K562 (cell line): ENCODE measurements around the gene NUB1. TPM values are rescaled to one million over a fixed set of nuclear protein-coding genes. Genes with fewer than 3 reads are reported as not detected.
A peak's percentile ranks its signal among the peaks of the same experiment; 100 is the strongest.

ENCODE experiments used
- ATAC-seq: fragments of 200-7000 bp; cut with Tn5 transposase; 3 replicates; pipeline ENCODE4 v1.9.1; 2020; ENCODE audit warnings: moderate library complexity
- BruUV-seq: library from RNA; stranded (reverse); fragments of 400-500 nt; replicated peaks from 2 replicates; lab custom pipeline; 2021; lab: Mats Ljungman, UMichigan
- CTCF ChIA-PET: fragments of 300-600 bp; formaldehyde crosslinking; extraction: SDS; loops from one replicate; lab custom pipeline; 2021; ENCODE audit warnings: low intra/inter-chr PET ratio; lab: Yijun Ruan, JAX
- POLR2A ChIA-PET: fragments of 300-600, 350-650 bp; sonication (Branson Sonifier 250); formaldehyde crosslinking; extraction: SDS; loops from one replicate; lab custom pipeline; 2021; ENCODE audit warnings: antibody characterized with exemption, inconsistent platforms; lab: Yijun Ruan, JAX
- DNase-seq, 4 experiments: peaks; one replicate each; pipeline versions ENCODE4 v3.0.0 to v3.0.0-alpha.2; 2011 to 2018; ENCODE audit warnings: low spot score in 3 of 4, mixed read lengths in 3 of 4; ENCODE audit errors: extremely low read depth in 1 of 4
- FAIRE-seq: peaks from 2 replicates; lab custom pipeline; 2011; peaks lifted over from hg19 to GRCh38; lab: Jason Lieb, UNC
- H2AFZ ChIP-seq: 2 replicates; pipeline ENCODE4 v1.6.0; 2011; ENCODE audit warnings: low read depth, low read length, control low read depth, inconsistent platforms
- H3K27ac ChIP-seq: fragments of 200-600 bp; 3 replicates; pipeline ENCODE4 v1.8.0; 2011; ENCODE audit warnings: low read depth, mild to moderate bottlenecking, control low read depth, inconsistent platforms, low read length, moderate library complexity, mixed read lengths; ENCODE audit errors: extremely low read depth
- H3K27me3 ChIP-seq, 2 experiments: fragments of 300-600 bp in 1 of 2; 2 replicates in 1 of 2; 3 replicates in 1 of 2; pipeline versions ENCODE4 v1.6.0 to v1.8.0; 2011; ENCODE audit warnings: inconsistent platforms in 2 of 2, low read length in 2 of 2, mild to moderate bottlenecking in 1 of 2, mixed read lengths in 1 of 2, moderate library complexity in 1 of 2; ENCODE audit not compliant: control insufficient read depth in 2 of 2, insufficient read depth in 2 of 2
- H3K36me3 ChIP-seq: fragments of 300-600 bp; 3 replicates; pipeline ENCODE4 v1.8.0; 2011; ENCODE audit warnings: mild to moderate bottlenecking, low read length, inconsistent platforms; ENCODE audit not compliant: control insufficient read depth, insufficient read depth
- H3K4me1 ChIP-seq, 2 experiments: fragments of 200-600 bp in 1 of 2; replicated peaks in 1 of 2; 2 replicates in 1 of 2; 3 replicates in 1 of 2; pipeline versions ENCODE4 v1.5.1 to v1.8.0; 2011; ENCODE audit warnings: inconsistent platforms in 2 of 2, low read length in 2 of 2, mild to moderate bottlenecking in 1 of 2, mixed read lengths in 1 of 2, moderate library complexity in 1 of 2; ENCODE audit not compliant: control insufficient read depth in 2 of 2, insufficient read depth in 2 of 2
- H3K4me2 ChIP-seq: 2 replicates; pipeline ENCODE4 v1.6.1; 2011; ENCODE audit warnings: low read length, control low read depth, inconsistent platforms, mixed read lengths; ENCODE audit not compliant: insufficient read depth
- H3K4me3 ChIP-seq: fragments of 200-600 bp; sonication (generic), shearing (Covaris generic); 2 replicates; pipeline ENCODE4 v1.5.1; 2016; ENCODE audit warnings: control low read depth, inconsistent platforms
- H3K79me2 ChIP-seq: fragments of 200-600 bp; 3 replicates; pipeline ENCODE4 v1.8.0; 2011; ENCODE audit warnings: low read length, inconsistent platforms; ENCODE audit not compliant: control insufficient read depth, insufficient read depth
- H3K9ac ChIP-seq, 2 experiments: 2 replicates each; pipeline versions ENCODE4 v1.6.0 to v1.6.1; 2011; ENCODE audit warnings: low read depth in 2 of 2, low read length in 2 of 2, control low read depth in 1 of 2, inconsistent platforms in 1 of 2, mild to moderate bottlenecking in 1 of 2, mixed read lengths in 1 of 2; ENCODE audit not compliant: insufficient read depth in 1 of 2
- H3K9me1 ChIP-seq: one replicate; pipeline ENCODE4 v1.6.0; 2011; ENCODE audit warnings: inconsistent platforms, mild to moderate bottlenecking, low read length, moderate library complexity; ENCODE audit not compliant: control insufficient read depth, insufficient read depth
- H3K9me3 ChIP-seq: replicated peaks from 2 replicates; pipeline ENCODE4 v1.5.1; 2011; ENCODE audit warnings: low read depth, low read length, inconsistent platforms; ENCODE audit not compliant: control insufficient read depth, insufficient read depth
- H4K20me1 ChIP-seq: replicated peaks from 2 replicates; pipeline ENCODE4 v1.6.1; 2011; ENCODE audit warnings: low read length, inconsistent platforms, mixed read lengths; ENCODE audit not compliant: control insufficient read depth, insufficient read depth
- CBFB ChIP-seq: sonication (generic); formaldehyde crosslinking; IDR thresholded peaks from 2 replicates; pipeline ENCODE4 v1.4.0; 2020; ENCODE audit warnings: mild to moderate bottlenecking, missing genetic modification reagents
- CTBP1 ChIP-seq: fragments of 450-650 bp; IDR thresholded peaks from 2 replicates; pipeline ENCODE4 v1.6.1; 2016; ENCODE audit warnings: borderline replicate concordance
- EP300 ChIP-seq: IDR thresholded peaks from 2 replicates; pipeline ENCODE4 v1.6.1; 2012; ENCODE audit warnings: low read length, improper control_type of control experiment
- KDM1A ChIP-seq, 2 experiments: fragments of 450-650 bp; IDR thresholded peaks; 2 replicates each; pipeline ENCODE4 v1.6.1; 2016; ENCODE audit warnings: mild to moderate bottlenecking in 2 of 2
- POLR2AphosphoS2 ChIP-seq: IDR thresholded peaks from 2 replicates; pipeline ENCODE4 v1.6.1; 2012; ENCODE audit warnings: low read length, improper control_type of control experiment
- RBFOX2 ChIP-seq: fragments of 200-400 bp; formaldehyde crosslinking; IDR thresholded peaks from 2 replicates; pipeline ENCODE4 v1.6.1; 2017; ENCODE audit warnings: low read depth, mild to moderate bottlenecking, low read length, moderate library complexity
- ZFP36 ChIP-seq: fragments of 150-350 bp; IDR thresholded peaks from 2 replicates; pipeline ENCODE4 v1.6.1; 2018; ENCODE audit warnings: low read length, low read depth; ENCODE audit not compliant: partially characterized antibody
- WGBS: fragments of 100-300 bp; shearing (Covaris generic); methylation state at CpG from one replicate; pipeline ENCODE4 v1.1.6; 2016; ENCODE audit warnings: low coverage, mixed read lengths; ENCODE audit not compliant: insufficient coverage; ENCODE audit errors: missing lambda C conversion rate; 5-methylcytosine and 5-hydroxymethylcytosine counted together
- in situ Hi-C: fragments of 300-500 bp; cut with MboI; formaldehyde crosslinking; loops from 4 replicates; pipeline ENCODE4 v1.15.0; 2018; ENCODE audit warnings: inconsistent platforms, mixed read lengths
- intact Hi-C: fragments of 100-400 bp; cut with micrococcal nuclease; formaldehyde crosslinking; loops from 2 replicates; pipeline ENCODE4 v1.14.2; 2022
- polyA plus RNA-seq, 8 experiments: library from polyadenylated mRNA; depleted of rRNA in 4 of 8; stranded (reverse) in 5 of 8; unstranded in 3 of 8; fragments of >200 nt; fragmentation: Nextera tagmentation in 2 of 8; fragmentation: Illumina TruSeq in 1 of 8; extraction: Ambion mirVana in 2 of 8; extraction: Trizol in 1 of 8; gene quantifications; 2 replicates each; pipeline versions ENCODE4 v1.2.1 to v1.2.3, GENCODE V29; 2011 to 2014; ENCODE audit warnings: inconsistent platforms in 1 of 8, missing spikeins in 1 of 8
- total RNA-seq, 7 experiments: library from RNA; depleted of rRNA in 6 of 7; stranded (reverse); fragments of >200 nt in 6 of 7; fragmentation: Illumina TruSeq in 2 of 7; extraction: Trizol in 2 of 7; gene quantifications; 2 replicates each; pipeline versions ENCODE4 v1.2.1 to v1.2.3, GENCODE V29; 2011 to 2021; ENCODE audit warnings: low replicate concordance in 1 of 7
- TF ChIP-seq, protein P1 (sequence below), 2 experiments: fragments of 450-650 bp in 1 of 2; IDR thresholded peaks; 2 replicates each; pipeline ENCODE4 v1.6.1; 2011 to 2017; ENCODE audit warnings: low read depth in 2 of 2, antibody characterized with exemption in 1 of 2, borderline replicate concordance in 1 of 2, low read length in 1 of 2, mild to moderate bottlenecking in 1 of 2, mixed read lengths in 1 of 2; ENCODE audit not compliant: control insufficient read depth in 1 of 2

Gene NUB1
- total and polyA plus RNA-seq, 9 of the 15 experiments (the other 6 are each of a cell fraction or from before 2014, with no cell fraction given), result 43.2 to 159 (median 85.2) TPM

DNA sequence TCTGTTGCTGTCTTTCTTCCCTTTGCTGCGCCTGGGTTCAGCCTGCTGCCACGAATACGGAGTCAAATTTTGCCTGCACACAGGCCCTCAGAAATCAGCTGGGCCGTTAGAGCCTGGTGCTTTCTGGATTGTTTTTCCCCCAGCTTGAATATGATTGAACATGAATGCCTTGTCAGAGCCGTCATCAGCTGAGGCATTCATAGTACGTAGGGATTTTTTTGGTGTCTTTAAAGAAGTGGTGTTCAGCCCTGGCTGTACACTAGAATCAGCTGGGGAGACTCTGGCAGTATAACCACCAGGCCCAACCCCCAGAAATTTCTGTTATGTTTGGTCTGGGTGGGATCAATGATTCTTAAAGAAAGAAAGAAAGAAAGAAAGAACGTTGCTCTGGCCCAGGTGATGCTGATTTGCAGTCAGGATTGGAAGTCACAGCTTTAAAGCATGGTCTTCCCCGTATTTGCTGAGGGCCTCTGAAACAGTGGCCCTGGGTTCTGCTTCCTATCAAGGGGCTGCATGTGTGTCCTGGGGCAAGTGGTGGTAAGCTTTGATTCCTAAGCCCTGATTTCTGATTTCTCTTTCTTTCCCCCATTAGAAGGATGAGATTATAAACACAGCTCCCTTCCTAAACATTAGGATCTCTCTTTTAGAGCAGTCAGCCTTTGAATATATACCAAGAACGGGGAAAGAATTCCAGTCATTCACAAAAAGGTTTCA lies 24.7 kb downstream of the NUB1 start:
- Histone ChIP-seq H4K20me1 (no peaks in the 10 kb centered on the region), H3K9me3 (no peaks in the 10 kb centered on the region), H3K79me2 (no peaks in the 10 kb centered on the region), H3K36me3 (peaks cover 38% of the 10 kb centered on the region), H3K4me2 (no peak overlapping the region), H3K9ac (no peak overlapping the region), H3K27ac (no peak overlapping the region), H3K4me3 (no peak overlapping the region), H3K27me3 (no peaks in the 10 kb centered on the region), H3K9me1 (peaks cover 3% of the 10 kb centered on the region), H3K4me1 (peaks cover 0 to 4% of the 10 kb centered on the region in 2 experiments; a peak in 3 of 5 replicates), H2AFZ (no peak overlapping the region)
- in situ Hi-C loops (no loop called here), intact Hi-C loops (loop anchor here (10.0 kb wide), 1 partner anchor 268 kb away; no protein-coding TSS in a partner anchor)
- no peak for ATAC-seq
- ChIA-PET CTCF (no interaction called here), POLR2A (interaction anchor here (0.6 to 1.7 kb wide), 10 partner anchors 9 to 157 kb away, joined by 3 to 7 read pairs (median 3); partner anchors contain the start of gene NUB1)
- DNase-seq, result no peak
- no peak for TF ChIP-seq CBFB (CRISPR knock-in tag)
- no peak for TF ChIP-seq EP300
- TF ChIP-seq KDM1A (IDR thresholded peaks at IDR 0.05), result peak; percentile 54 to 66; a peak in 3 of 4 replicates
- peak; percentile 34; the same call in 1 of the 2 replicates for TF ChIP-seq POLR2AphosphoS2
- WGBS, result 48% methylated on average over 9 of the region's 9 CpGs
- no TSS peak for BruUV-seq
- FAIRE-seq, result no peak

DNA sequence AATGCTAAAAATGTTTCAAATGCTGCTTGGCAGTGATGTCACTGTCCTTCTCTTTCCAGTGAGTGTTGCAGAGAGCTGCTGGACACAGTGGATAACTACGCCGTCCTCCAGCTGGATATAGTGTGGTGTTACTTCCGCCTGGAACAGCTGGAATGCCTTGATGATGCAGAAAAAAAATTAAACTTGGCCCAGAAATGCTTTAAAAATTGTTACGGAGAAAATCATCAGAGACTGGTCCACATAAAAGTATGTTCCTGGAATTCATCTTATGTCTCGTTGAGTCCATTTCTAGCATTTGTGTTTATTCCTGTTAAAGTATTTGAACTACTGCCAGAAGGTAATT lies 25.2 kb downstream of the NUB1 start:
- intact Hi-C loops, result loop anchor here (10.0 kb wide), 1 partner anchor 268 kb away; no protein-coding TSS in a partner anchor
- BruUV-seq, result no TSS peak
- no peak for TF ChIP-seq CTBP1
- TF ChIP-seq, protein P1, sequence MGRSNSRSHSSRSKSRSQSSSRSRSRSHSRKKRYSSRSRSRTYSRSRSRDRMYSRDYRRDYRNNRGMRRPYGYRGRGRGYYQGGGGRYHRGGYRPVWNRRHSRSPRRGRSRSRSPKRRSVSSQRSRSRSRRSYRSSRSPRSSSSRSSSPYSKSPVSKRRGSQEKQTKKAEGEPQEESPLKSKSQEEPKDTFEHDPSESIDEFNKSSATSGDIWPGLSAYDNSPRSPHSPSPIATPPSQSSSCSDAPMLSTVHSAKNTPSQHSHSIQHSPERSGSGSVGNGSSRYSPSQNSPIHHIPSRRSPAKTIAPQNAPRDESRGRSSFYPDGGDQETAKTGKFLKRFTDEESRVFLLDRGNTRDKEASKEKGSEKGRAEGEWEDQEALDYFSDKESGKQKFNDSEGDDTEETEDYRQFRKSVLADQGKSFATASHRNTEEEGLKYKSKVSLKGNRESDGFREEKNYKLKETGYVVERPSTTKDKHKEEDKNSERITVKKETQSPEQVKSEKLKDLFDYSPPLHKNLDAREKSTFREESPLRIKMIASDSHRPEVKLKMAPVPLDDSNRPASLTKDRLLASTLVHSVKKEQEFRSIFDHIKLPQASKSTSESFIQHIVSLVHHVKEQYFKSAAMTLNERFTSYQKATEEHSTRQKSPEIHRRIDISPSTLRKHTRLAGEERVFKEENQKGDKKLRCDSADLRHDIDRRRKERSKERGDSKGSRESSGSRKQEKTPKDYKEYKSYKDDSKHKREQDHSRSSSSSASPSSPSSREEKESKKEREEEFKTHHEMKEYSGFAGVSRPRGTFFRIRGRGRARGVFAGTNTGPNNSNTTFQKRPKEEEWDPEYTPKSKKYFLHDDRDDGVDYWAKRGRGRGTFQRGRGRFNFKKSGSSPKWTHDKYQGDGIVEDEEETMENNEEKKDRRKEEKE (IDR thresholded peaks at IDR 0.05; ENCODE audit: borderline replicate concordance in 1 of 2, control insufficient read depth in 1 of 2, low read depth in 2 of 2, low read length in 1 of 2), result no peak
- no peak for TF ChIP-seq ZFP36
- TF ChIP-seq RBFOX2, result no peak
- H3K27ac ChIP-seq, result no peak overlapping the region
- CTCF ChIA-PET, result interaction anchor here (3.9 kb wide), 1 partner anchor 82 kb away, joined by 43 read pairs; no protein-coding TSS in a partner anchor
- peaks cover 3% of the 10 kb centered on the region for H3K9me1 ChIP-seq
- no peak for ATAC-seq
- no peak overlapping the region for H3K4me3 ChIP-seq
- H3K36me3 ChIP-seq, result peaks cover 33% of the 10 kb centered on the region
- 47% methylated on average over 5 of the region's 5 CpGs for whole genome bisulfite sequencing
- no peaks in the 10 kb centered on the region for H3K9me3 ChIP-seq
- H3K4me1 ChIP-seq, result peaks cover 0 to 4% of the 10 kb centered on the region in 2 experiments; a peak in 3 of 5 replicates
- no peak overlapping the region for H3K4me2 ChIP-seq
- POLR2A ChIA-PET, result interaction anchor here (0.6 to 1.7 kb wide), 7 partner anchors 10 to 82 kb away, joined by 3 to 7 read pairs (median 3); partner anchors contain the start of gene NUB1
- in situ Hi-C loops, result no loop called here
- no peak overlapping the region for H2AFZ ChIP-seq
- FAIRE-seq, result no peak
- DNase-seq, result no peak
- H3K27me3 ChIP-seq, result no peaks in the 10 kb centered on the region
- H4K20me1 ChIP-seq, result no peaks in the 10 kb centered on the region
- no peaks in the 10 kb centered on the region for H3K79me2 ChIP-seq
- no peak overlapping the region for H3K9ac ChIP-seq
